SK-N-SH (cell line): ENCODE data around the gene ROBO1. TPM values are rescaled to one million over a fixed set of nuclear protein-coding genes. Genes with fewer than 3 reads are reported as not detected.

ENCODE experiments used
- CTCF ChIA-PET: fragments of 300-600, 350-600 bp; formaldehyde crosslinking; extraction: SDS; loops from one replicate; lab custom pipeline; 2021; lab: Yijun Ruan, JAX
- POLR2A ChIA-PET: fragments of 350-600 bp; sonication (Branson Sonifier 250); formaldehyde crosslinking; extraction: SDS; loops from one replicate; lab custom pipeline; 2020; ENCODE audit warnings: antibody characterized with exemption, inconsistent platforms; lab: Yijun Ruan, JAX
- DNase-seq: peaks from one replicate; pipeline ENCODE4 v3.0.0; 2012
- H2AFZ ChIP-seq: fragments of 200-600 bp; sonication (generic); 2 replicates; pipeline ENCODE4 v1.8.1; 2016; ENCODE audit warnings: antibody characterized with exemption, mild to moderate bottlenecking, low read depth
- H3F3A ChIP-seq: fragments of 200-600 bp; sonication (generic); replicated peaks from 2 replicates; pipeline ENCODE3; 2016; ENCODE audit warnings: antibody characterized with exemption, mild to moderate bottlenecking; ENCODE audit not compliant: insufficient read depth
- H3K27ac ChIP-seq, 2 experiments: fragments of 200-500 bp in 1 of 2; fragments of 200-600 bp in 1 of 2; sonication (Bioruptor generic) in 1 of 2; sonication (generic), shearing (Covaris generic) in 1 of 2; 2 replicates each; pipeline versions ENCODE4 v1.5.1 to v1.6.1; 2014 to 2016; ENCODE audit warnings: low read depth in 2 of 2, inconsistent platforms in 1 of 2, low read length in 1 of 2, mild to moderate bottlenecking in 1 of 2, mixed read lengths in 1 of 2
- H3K27me3 ChIP-seq: fragments of 200-600 bp; sonication (generic), shearing (Covaris generic); 2 replicates; pipeline ENCODE4 v1.6.1; 2016; ENCODE audit warnings: mixed run types; ENCODE audit not compliant: insufficient read depth
- H3K36me3 ChIP-seq, 2 experiments: fragments of 200-500 bp in 1 of 2; fragments of 200-600 bp in 1 of 2; sonication (Bioruptor generic) in 1 of 2; sonication (generic) in 1 of 2; replicated peaks in 1 of 2; 2 replicates each; pipeline versions ENCODE3 to v1.5.1; 2014 to 2016; ENCODE audit warnings: low read length in 1 of 2, mild to moderate bottlenecking in 1 of 2; ENCODE audit not compliant: insufficient read depth in 2 of 2, control insufficient read depth in 1 of 2
- H3K4me1 ChIP-seq, 2 experiments: fragments of 200-500 bp in 1 of 2; fragments of 200-600 bp in 1 of 2; sonication (Bioruptor generic) in 1 of 2; sonication (generic), shearing (Covaris generic) in 1 of 2; 2 replicates each; pipeline versions ENCODE4 v1.5.1 to v1.6.1; 2014 to 2016; ENCODE audit warnings: low read depth in 1 of 2, low read length in 1 of 2, mixed run types in 1 of 2; ENCODE audit not compliant: insufficient read depth in 2 of 2, control insufficient read depth in 1 of 2
- H3K4me2 ChIP-seq: fragments of 200-600 bp; sonication (generic), shearing (Covaris generic); 2 replicates; pipeline ENCODE4 v1.6.1; 2017; ENCODE audit warnings: mixed run types
- H3K4me3 ChIP-seq, 2 experiments: fragments of 200-500 bp in 1 of 2; fragments of 200-600 bp in 1 of 2; sonication (Bioruptor generic) in 1 of 2; sonication (generic), shearing (Covaris generic) in 1 of 2; 2 replicates each; pipeline versions ENCODE4 v1.5.1 to v1.8.1; 2014 to 2016; ENCODE audit warnings: low read depth in 2 of 2, inconsistent platforms in 1 of 2, low read length in 1 of 2, mild to moderate bottlenecking in 1 of 2, mixed read lengths in 1 of 2, moderate library complexity in 1 of 2
- H3K79me2 ChIP-seq: fragments of 200-600 bp; sonication (generic); 2 replicates; pipeline ENCODE4 v1.8.1; 2017; ENCODE audit warnings: mild to moderate bottlenecking; ENCODE audit not compliant: insufficient read depth
- H3K9ac ChIP-seq: fragments of 200-600 bp; sonication (generic); 2 replicates; pipeline ENCODE4 v1.6.1; 2017; ENCODE audit warnings: mixed run types
- H3K9me2 ChIP-seq: fragments of 200-600 bp; sonication (generic); 2 replicates; pipeline ENCODE4 v1.6.1; 2017; ENCODE audit warnings: mixed run types
- H3K9me3 ChIP-seq: fragments of 200-600 bp; sonication (generic); 2 replicates; pipeline ENCODE4 v1.6.1; 2017; ENCODE audit warnings: mixed run types, mild to moderate bottlenecking, moderate library complexity
- H4K20me1 ChIP-seq: fragments of 200-600 bp; sonication (generic); 2 replicates; pipeline ENCODE4 v1.6.1; 2017; ENCODE audit warnings: mild to moderate bottlenecking, mixed run types; ENCODE audit not compliant: insufficient read depth
- ELF1 ChIP-seq: IDR thresholded peaks from 2 replicates; pipeline ENCODE4 v1.4.0; 2012
- EP300 ChIP-seq, 2 experiments: IDR thresholded peaks; 2 replicates each; pipeline versions ENCODE4 v1.4.0 to v1.6.1; 2012; ENCODE audit warnings: borderline replicate concordance in 1 of 2, low read depth in 1 of 2, low read length in 1 of 2
- FOSL2 ChIP-seq: IDR thresholded peaks from 2 replicates; pipeline ENCODE4 v1.4.0; 2012; ENCODE audit warnings: low read depth, mild to moderate bottlenecking, moderate library complexity, borderline replicate concordance
- FOXJ3 ChIP-seq: sonication (generic); formaldehyde crosslinking; IDR thresholded peaks from 2 replicates; pipeline ENCODE4 v1.5.1; 2020; ENCODE audit warnings: mild to moderate bottlenecking, missing genetic modification reagents
- GATA2 ChIP-seq: sonication (generic); formaldehyde crosslinking; IDR thresholded peaks from 2 replicates; pipeline ENCODE4 v1.5.0; 2020; ENCODE audit warnings: mild to moderate bottlenecking, missing genetic modification reagents
- JUND ChIP-seq: IDR thresholded peaks from 2 replicates; pipeline ENCODE4 v1.4.0; 2012
- MXI1 ChIP-seq: IDR thresholded peaks from 2 replicates; pipeline ENCODE4 v1.6.1; 2012; ENCODE audit warnings: mild to moderate bottlenecking, low read depth, low read length, improper control_type of control experiment
- NFIC ChIP-seq: IDR thresholded peaks from 2 replicates; pipeline ENCODE4 v1.4.0; 2012; ENCODE audit warnings: borderline replicate concordance
- NRF1 ChIP-seq: IDR thresholded peaks from 2 replicates; pipeline ENCODE4 v1.6.1; 2012; ENCODE audit warnings: low read depth, mild to moderate bottlenecking, low read length
- POLR2AphosphoS5 ChIP-seq: IDR thresholded peaks from 2 replicates; pipeline ENCODE4 v1.6.1; 2012; ENCODE audit warnings: low read depth, low read length
- RFX5 ChIP-seq: IDR thresholded peaks from 2 replicates; pipeline ENCODE4 v1.6.1; 2012; ENCODE audit warnings: mild to moderate bottlenecking, improper control_type of control experiment, low read length
- SIN3A ChIP-seq: IDR thresholded peaks from 2 replicates; pipeline ENCODE4 v1.6.1; 2012; ENCODE audit warnings: low read depth, mild to moderate bottlenecking, low read length, moderate library complexity, borderline replicate concordance
- YY1 ChIP-seq: IDR thresholded peaks from 2 replicates; pipeline ENCODE4 v1.4.0; 2012; ENCODE audit warnings: low read depth, mild to moderate bottlenecking
- WGBS: methylation state at CpG from one replicate; pipeline ENCODE4 v1.1.6; 2017; ENCODE audit warnings: low lambda C conversion rate; 5-methylcytosine and 5-hydroxymethylcytosine counted together
- polyA plus RNA-seq, 3 experiments: library from polyadenylated mRNA; depleted of rRNA; stranded (reverse); fragments of >200 nt; gene quantifications; 2 replicates each; pipeline ENCODE4 v1.2.3, GENCODE V29; 2012
- TF ChIP-seq, protein P1 (sequence below): fragments of 150-350 bp; IDR thresholded peaks from 2 replicates; pipeline ENCODE4 v1.6.1; 2017; ENCODE audit warnings: antibody characterized with exemption, low read length, low read depth, borderline replicate concordance
- TF ChIP-seq, protein P2 (sequence below): IDR thresholded peaks from 2 replicates; pipeline ENCODE4 v1.4.0; 2012; ENCODE audit warnings: low read depth, borderline replicate concordance
- TF ChIP-seq, protein P3 (sequence below): fragments of 200-600 bp; sonication (generic); IDR thresholded peaks from 2 replicates; pipeline ENCODE4 v1.6.1; 2017; ENCODE audit warnings: antibody characterized with exemption, mild to moderate bottlenecking, moderate library complexity
- TF ChIP-seq, protein P4 (sequence below): IDR thresholded peaks from 2 replicates; pipeline ENCODE4 v1.4.0; 2012; ENCODE audit warnings: low read depth

ROBO1 gene
- polyA plus RNA-seq, 1 of the 3 experiments (the other 2 are of a cell fraction) = 22.7 TPM

DNA sequence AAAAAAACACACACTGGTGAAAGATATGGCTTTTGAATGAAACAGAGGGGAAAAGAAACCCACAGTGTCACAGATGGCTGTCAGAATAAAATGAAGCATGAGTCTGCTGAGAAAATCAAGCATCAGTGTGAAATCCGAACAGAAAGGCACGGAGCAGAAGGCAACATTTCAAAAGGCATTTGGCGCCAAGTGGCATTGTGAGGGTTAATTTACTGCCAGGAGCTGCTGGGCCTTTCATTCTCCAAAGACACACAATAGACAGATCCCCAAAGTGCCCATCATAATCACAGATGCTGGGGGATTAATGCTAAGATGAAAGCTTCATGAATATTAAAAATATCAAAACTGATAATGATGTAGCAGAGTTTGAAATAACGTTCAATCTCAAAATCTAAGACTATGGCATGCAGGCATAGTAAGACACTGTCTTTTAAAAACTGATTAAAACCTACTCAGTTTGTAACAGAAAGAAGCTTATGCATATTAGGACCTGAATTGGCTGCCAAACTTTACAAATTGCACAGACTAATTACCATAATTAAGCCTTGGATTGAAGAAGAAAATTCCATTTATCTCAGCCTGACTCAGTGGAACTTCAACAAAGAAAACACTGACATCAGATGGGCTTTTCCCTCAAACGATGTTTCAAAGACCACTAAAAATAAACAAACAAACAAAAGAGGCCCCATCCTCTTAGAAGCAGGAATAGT is 589.2 kb downstream of the ROBO1 start:
- TF ChIP-seq SIN3A (no peak), POLR2AphosphoS5 (no peak), FOXJ3 (no peak), MXI1 (no peak), EP300 (IDR thresholded peaks at IDR 0.05; ENCODE audit: borderline replicate concordance in 1 of 2, low read depth in 1 of 2, low read length in 1 of 2) (no peak), YY1 (no peak), JUND (no peak), ELF1 (no peak), NFIC (no peak), RFX5 (no peak), GATA2 (no peak), FOSL2 (no peak), NRF1 (no peak)
- TF ChIP-seq, protein P1, sequence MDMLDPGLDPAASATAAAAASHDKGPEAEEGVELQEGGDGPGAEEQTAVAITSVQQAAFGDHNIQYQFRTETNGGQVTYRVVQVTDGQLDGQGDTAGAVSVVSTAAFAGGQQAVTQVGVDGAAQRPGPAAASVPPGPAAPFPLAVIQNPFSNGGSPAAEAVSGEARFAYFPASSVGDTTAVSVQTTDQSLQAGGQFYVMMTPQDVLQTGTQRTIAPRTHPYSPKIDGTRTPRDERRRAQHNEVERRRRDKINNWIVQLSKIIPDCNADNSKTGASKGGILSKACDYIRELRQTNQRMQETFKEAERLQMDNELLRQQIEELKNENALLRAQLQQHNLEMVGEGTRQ = no peak
- TF ChIP-seq, protein P2, sequence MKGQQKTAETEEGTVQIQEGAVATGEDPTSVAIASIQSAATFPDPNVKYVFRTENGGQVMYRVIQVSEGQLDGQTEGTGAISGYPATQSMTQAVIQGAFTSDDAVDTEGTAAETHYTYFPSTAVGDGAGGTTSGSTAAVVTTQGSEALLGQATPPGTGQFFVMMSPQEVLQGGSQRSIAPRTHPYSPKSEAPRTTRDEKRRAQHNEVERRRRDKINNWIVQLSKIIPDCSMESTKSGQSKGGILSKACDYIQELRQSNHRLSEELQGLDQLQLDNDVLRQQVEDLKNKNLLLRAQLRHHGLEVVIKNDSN = no peak
- TF ChIP-seq, protein P3, sequence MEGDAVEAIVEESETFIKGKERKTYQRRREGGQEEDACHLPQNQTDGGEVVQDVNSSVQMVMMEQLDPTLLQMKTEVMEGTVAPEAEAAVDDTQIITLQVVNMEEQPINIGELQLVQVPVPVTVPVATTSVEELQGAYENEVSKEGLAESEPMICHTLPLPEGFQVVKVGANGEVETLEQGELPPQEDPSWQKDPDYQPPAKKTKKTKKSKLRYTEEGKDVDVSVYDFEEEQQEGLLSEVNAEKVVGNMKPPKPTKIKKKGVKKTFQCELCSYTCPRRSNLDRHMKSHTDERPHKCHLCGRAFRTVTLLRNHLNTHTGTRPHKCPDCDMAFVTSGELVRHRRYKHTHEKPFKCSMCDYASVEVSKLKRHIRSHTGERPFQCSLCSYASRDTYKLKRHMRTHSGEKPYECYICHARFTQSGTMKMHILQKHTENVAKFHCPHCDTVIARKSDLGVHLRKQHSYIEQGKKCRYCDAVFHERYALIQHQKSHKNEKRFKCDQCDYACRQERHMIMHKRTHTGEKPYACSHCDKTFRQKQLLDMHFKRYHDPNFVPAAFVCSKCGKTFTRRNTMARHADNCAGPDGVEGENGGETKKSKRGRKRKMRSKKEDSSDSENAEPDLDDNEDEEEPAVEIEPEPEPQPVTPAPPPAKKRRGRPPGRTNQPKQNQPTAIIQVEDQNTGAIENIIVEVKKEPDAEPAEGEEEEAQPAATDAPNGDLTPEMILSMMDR = no peak
- TF ChIP-seq, protein P4, sequence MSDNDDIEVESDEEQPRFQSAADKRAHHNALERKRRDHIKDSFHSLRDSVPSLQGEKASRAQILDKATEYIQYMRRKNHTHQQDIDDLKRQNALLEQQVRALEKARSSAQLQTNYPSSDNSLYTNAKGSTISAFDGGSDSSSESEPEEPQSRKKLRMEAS = no peak
- Histone ChIP-seq H3K9ac (no peak overlapping the region), H3K27me3 (no peaks in the 10 kb centered on the region), H3K9me3 (0 out of 2 replicates have a peak, but pooled peaks cover 3% of the 10 kb centered on the region), H3K36me3 (no peaks in the 10 kb centered on the region), H3K27ac (no peak overlapping the region), H2AFZ (no peak overlapping the region), H3K9me2 (no peaks in the 10 kb centered on the region), H3K4me3 (no peak overlapping the region), H3K4me2 (no peak overlapping the region), H3K4me1 (peaks cover 0 to 2% of the 10 kb centered on the region in 2 experiments; a peak in 2 of 4 replicates), H4K20me1 (no peaks in the 10 kb centered on the region), H3K79me2 (no peaks in the 10 kb centered on the region), H3F3A (no peaks in the 10 kb centered on the region)
- ChIA-PET CTCF (no interaction called here), POLR2A (no interaction called here)
- 73% methylated on average over 5 of the region's 5 CpGs for WGBS
- DNase-seq = no peak
